Upper lobe of left lung (tissue), 6 donors: ENCODE data around the gene TEDC2. TPM values are rescaled to one million over a fixed set of nuclear protein-coding genes. Genes with fewer than 3 reads are reported as not detected.

Source experiments
- ATAC-seq, 2 donors: fragments of 200-7000 bp; cut with Tn5 transposase; one replicate each; pipeline ENCODE4 v1.9.1; 2022; ENCODE audit warnings: mild to moderate bottlenecking in 2 of 2, moderate library complexity in 2 of 2; ENCODE audit not compliant: low FRiP score in 2 of 2
- DNase-seq, 2 donors: peaks; one replicate each; pipeline ENCODE4 v3.0.0-alpha.2; 2019 to 2020
- H3K27ac ChIP-seq, 4 donors: fragments of 200-600 bp; sonication (generic); one replicate each; pipeline ENCODE4 v1.5.1; 2016 to 2019
- H3K27me3 ChIP-seq, 4 donors: fragments of 200-600 bp; sonication (generic); one replicate each; pipeline ENCODE4 v1.5.1; 2017 to 2019
- H3K36me3 ChIP-seq, 4 donors: fragments of 200-600 bp; sonication (generic); one replicate each; pipeline ENCODE4 v1.5.1; 2016 to 2019
- H3K4me1 ChIP-seq, 4 donors: fragments of 200-600 bp; sonication (generic); one replicate each; pipeline ENCODE4 v1.5.1; 2018 to 2019
- H3K4me3 ChIP-seq, 4 donors: fragments of 200-600 bp; sonication (generic); one replicate each; pipeline ENCODE4 v1.5.1; 2017 to 2019; ENCODE audit warnings: mild to moderate bottlenecking in 2 of 4, moderate library complexity in 1 of 4
- H3K9me3 ChIP-seq, 4 donors: fragments of 200-600 bp; sonication (generic); one replicate each; pipeline ENCODE4 v1.5.1; 2018 to 2019
- EP300 ChIP-seq, 4 donors: sonication (generic); formaldehyde crosslinking; IDR thresholded peaks; one replicate each; pipeline ENCODE4 v1.5.1; 2017; ENCODE audit warnings: antibody characterized with exemption in 4 of 4, control low read depth in 2 of 4
- POLR2A ChIP-seq, 4 donors: fragments of 450-650 bp; IDR thresholded peaks; one replicate each; pipeline ENCODE4 v1.5.1; 2016 to 2017; ENCODE audit warnings: antibody characterized with exemption in 4 of 4, mild to moderate bottlenecking in 2 of 4
- POLR2AphosphoS5 ChIP-seq, 2 donors: sonication (generic); formaldehyde crosslinking; IDR thresholded peaks; one replicate each; pipeline ENCODE4 v1.5.1; 2017; ENCODE audit warnings: antibody characterized with exemption in 2 of 2
- WGBS, 2 donors: methylation state at CpG; one replicate each; pipeline ENCODE4 v1.1.5; 2017 to 2018; 5-methylcytosine and 5-hydroxymethylcytosine counted together
- total RNA-seq, 6 donors: library from RNA; depleted of rRNA in 4 of 6; stranded (reverse); fragments of >200 nt in 4 of 6; gene quantifications; one replicate each; pipeline versions ENCODE4 v1.1.0 to v1.2.1, GENCODE V29; 2016 to 2021
- TF ChIP-seq, protein P1 (sequence below), 6 experiments: fragments of 450-650 bp in 4 of 6; fragments of 200-600 bp in 2 of 6; sonication (generic) in 2 of 6; IDR thresholded peaks; one replicate each; pipeline ENCODE4 v1.5.1; 2016 to 2019; ENCODE audit warnings: antibody characterized with exemption in 6 of 6
- donor health status: DM: no; HTN: no; CAD: no; lungs with moderate emphysema.
- donor health status: DM: no; HTN: yes; CAD: no; lungs with severe emphysema.

Gene TEDC2
- total RNA-seq, 6 donors from 2014 or later = 0.61 to 2.7 (median 1.7) TPM; not detected in 1

DNA sequence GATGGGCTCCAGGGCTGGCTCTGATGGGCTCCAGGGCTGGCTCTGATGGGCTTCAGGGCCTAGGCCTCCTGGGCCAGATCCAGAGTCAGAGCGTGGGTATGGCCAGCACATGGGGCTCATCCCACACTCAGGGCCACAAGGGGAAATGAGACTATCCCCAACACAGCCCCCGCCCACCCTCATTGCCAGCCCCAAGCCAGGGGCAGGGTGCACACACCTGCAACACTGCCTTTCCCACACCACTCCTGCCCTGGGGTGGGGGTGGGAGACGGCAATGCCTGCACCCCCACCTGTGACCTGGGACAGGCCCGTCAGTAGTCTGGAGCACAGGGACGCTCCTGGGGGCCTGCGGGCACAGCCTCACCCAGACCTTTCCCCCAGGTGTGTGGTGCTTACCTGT is 39.5 kb downstream of the TEDC2 start:
- Histone ChIP-seq H3K36me3 (peaks cover 0 to 49% (median 18%) of the 10 kb centered on the region in 4 donors), H3K4me3 (no peak overlapping the region), H3K4me1 (peaks cover 34 to 70% (median 62%) of the 10 kb centered on the region in 4 donors), H3K9me3 (no peaks in the 10 kb centered on the region), H3K27ac (peak overlapping the region in 3 of 4 donors; percentile 53 to 75 (median 71)), H3K27me3 (no peaks in the 10 kb centered on the region)
- TF ChIP-seq POLR2A (IDR thresholded peaks at IDR 0.05) = no peak
- TF ChIP-seq, protein P1, sequence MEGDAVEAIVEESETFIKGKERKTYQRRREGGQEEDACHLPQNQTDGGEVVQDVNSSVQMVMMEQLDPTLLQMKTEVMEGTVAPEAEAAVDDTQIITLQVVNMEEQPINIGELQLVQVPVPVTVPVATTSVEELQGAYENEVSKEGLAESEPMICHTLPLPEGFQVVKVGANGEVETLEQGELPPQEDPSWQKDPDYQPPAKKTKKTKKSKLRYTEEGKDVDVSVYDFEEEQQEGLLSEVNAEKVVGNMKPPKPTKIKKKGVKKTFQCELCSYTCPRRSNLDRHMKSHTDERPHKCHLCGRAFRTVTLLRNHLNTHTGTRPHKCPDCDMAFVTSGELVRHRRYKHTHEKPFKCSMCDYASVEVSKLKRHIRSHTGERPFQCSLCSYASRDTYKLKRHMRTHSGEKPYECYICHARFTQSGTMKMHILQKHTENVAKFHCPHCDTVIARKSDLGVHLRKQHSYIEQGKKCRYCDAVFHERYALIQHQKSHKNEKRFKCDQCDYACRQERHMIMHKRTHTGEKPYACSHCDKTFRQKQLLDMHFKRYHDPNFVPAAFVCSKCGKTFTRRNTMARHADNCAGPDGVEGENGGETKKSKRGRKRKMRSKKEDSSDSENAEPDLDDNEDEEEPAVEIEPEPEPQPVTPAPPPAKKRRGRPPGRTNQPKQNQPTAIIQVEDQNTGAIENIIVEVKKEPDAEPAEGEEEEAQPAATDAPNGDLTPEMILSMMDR (IDR thresholded peaks at IDR 0.05) = no peak
- TF ChIP-seq POLR2AphosphoS5 (IDR thresholded peaks at IDR 0.05) = no peak
- no peak for TF ChIP-seq EP300 (IDR thresholded peaks at IDR 0.05)
- peak in 1 of 2 donors; percentile 46 for DNase-seq
- no peak for ATAC-seq
- WGBS, 2 donors = 88 to 89% methylated on average over 4 of the region's 6 CpGs

DNA sequence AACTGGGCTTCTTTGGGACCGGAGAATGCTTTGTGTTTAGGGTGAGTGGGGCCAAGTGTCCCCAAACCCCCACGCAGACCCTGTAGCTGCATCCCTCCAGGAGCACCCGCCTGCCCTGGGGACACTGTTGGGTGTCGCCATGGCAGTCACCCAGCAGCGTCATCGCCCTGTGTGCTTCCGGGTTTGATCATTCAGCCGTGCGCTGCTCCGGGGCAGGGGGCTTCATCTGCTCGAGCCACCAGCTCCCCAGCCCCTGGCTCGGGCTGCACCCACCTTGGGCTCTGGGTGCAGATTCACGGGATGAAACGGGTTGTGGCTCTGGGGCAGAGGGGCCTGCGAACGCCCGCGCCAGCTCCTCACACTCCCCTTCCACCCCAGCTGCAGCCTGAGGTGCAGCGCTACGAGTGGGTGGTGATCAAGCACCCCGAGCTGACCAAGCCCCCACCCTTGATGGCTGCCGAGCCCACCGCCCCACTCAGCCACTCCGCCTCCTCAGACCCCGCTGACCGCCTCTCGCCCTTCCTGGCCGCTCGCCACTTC is 40.1 kb downstream of the TEDC2 start:
- no peak overlapping the region for H3K4me3 ChIP-seq
- ATAC-seq (no peak), DNase-seq (no peak)
- H3K9me3 ChIP-seq = no peaks in the 10 kb centered on the region
- 91 to 93% methylated on average over 20 to 28 of the region's 29 CpGs for WGBS, 2 donors
- TF ChIP-seq, protein P1 (IDR thresholded peaks at IDR 0.05) = no peak
- TF ChIP-seq EP300 (IDR thresholded peaks at IDR 0.05) = no peak
- TF ChIP-seq POLR2A (IDR thresholded peaks at IDR 0.05) = no peak
- no peak for TF ChIP-seq POLR2AphosphoS5 (IDR thresholded peaks at IDR 0.05)
- no peaks in the 10 kb centered on the region for H3K27me3 ChIP-seq
- peak overlapping the region in 3 of 4 donors; percentile 53 to 75 (median 71) for H3K27ac ChIP-seq
- peaks cover 0 to 49% (median 18%) of the 10 kb centered on the region in 4 donors for H3K36me3 ChIP-seq
- peaks cover 34 to 70% (median 61%) of the 10 kb centered on the region in 4 donors for H3K4me1 ChIP-seq

DNA sequence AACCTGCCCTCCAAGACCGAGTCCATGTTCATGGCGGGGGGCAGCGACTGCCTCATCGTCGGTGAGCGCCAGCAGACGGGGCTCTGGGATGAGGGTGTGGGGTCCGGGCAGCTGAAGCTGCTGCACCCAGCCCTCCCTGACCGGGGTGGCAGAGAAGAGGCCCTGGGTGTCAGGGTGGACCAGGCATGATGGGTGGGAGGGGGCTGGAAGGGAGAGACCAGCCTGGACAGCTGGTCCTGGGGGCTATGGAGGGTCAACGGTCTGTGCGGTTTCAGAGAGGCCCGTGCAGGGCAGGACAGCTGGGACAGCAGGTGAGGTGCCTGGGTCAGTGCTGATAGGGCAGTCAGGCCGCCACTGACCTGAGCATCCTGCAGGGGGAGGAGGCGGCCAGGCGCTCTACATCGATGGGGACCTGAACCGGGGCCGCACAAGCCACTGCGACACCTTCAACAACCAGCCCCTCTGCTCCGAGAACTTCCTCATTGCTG is 40.6 kb downstream of the TEDC2 start:
- peaks cover 0 to 49% (median 18%) of the 10 kb centered on the region in 4 donors for H3K36me3 ChIP-seq
- H3K27me3 ChIP-seq = no peaks in the 10 kb centered on the region
- H3K27ac ChIP-seq = peak overlapping the region in 1 of 4 donors; percentile 75
- TF ChIP-seq POLR2AphosphoS5 (IDR thresholded peaks at IDR 0.05) (no peak), POLR2A (IDR thresholded peaks at IDR 0.05) (no peak), EP300 (IDR thresholded peaks at IDR 0.05) (no peak)
- TF ChIP-seq, protein P1 (IDR thresholded peaks at IDR 0.05) = no peak
- 88 to 94% methylated on average over 9 to 20 of the region's 20 CpGs for WGBS, 2 donors
- H3K9me3 ChIP-seq = no peaks in the 10 kb centered on the region
- peaks cover 34 to 70% (median 58%) of the 10 kb centered on the region in 4 donors for H3K4me1 ChIP-seq
- H3K4me3 ChIP-seq = no peak overlapping the region
- peak in 1 of 2 donors; percentile 69 for DNase-seq
- ATAC-seq = no peak

DNA sequence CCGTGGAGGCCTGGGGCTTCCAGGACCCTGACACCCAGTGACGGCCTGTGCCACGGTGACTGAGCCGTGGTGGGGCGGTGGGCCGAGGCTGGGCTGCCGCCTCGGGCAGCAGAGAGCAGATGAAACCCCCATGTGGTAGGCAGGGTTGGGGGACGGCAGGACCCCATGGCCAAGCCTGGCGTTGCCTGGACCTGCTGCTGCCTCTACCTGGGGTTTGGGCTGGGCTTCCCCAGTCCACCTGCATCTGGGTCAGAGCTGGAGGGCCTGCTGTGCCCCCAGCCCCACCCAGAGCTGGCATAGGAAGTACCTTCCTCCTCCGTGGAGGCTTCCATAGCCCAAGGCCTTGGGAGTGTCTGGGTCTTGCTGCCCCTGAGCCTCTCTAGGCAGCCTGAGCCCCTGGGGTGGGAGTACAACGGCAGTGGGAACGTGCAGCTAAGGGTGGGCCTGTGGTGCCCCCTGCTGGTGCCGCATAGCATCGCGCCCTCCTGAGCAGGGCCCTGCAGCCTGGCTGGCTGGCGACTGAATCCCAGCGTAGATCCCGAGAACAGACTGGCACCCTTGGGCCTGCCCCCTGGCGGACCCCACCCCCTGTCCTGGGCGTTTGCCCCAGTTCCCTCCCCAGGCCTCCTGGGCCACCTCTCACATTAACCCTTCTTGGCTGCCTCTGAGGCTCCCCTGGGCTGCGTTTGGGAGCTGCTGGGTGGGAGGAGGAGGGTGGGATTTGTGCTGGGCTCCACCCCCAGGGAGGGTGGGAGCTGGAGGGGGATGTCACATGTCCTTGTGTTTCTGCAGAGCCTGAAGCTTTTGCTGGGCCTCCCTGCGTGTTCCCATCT is 41.2 kb downstream of the TEDC2 start:
- TF ChIP-seq POLR2A (IDR thresholded peaks at IDR 0.05) (no peak), POLR2AphosphoS5 (IDR thresholded peaks at IDR 0.05) (no peak), EP300 (IDR thresholded peaks at IDR 0.05) (no peak)
- TF ChIP-seq, protein P1 (IDR thresholded peaks at IDR 0.05) = peak; percentile 97 to 100 (median 99)
- Histone ChIP-seq H3K9me3 (no peaks in the 10 kb centered on the region), H3K4me3 (peak overlapping the region in 3 of 4 donors; percentile 13 to 35 (median 21)), H3K27ac (peak overlapping the region in 1 of 4 donors; percentile 75), H3K36me3 (peaks cover 0 to 46% (median 18%) of the 10 kb centered on the region in 4 donors), H3K27me3 (no peaks in the 10 kb centered on the region), H3K4me1 (peaks cover 34 to 66% (median 58%) of the 10 kb centered on the region in 4 donors)
- WGBS, 2 donors = 0 to 31% methylated on average over 1 to 14 of the region's 23 CpGs
- ATAC-seq (peak; percentile 91 to 93), DNase-seq (peak; percentile 87 to 97)
